Measurements from ENCODE around the gene SAP25. TPM values are rescaled to one million over a fixed set of nuclear protein-coding genes. Genes with fewer than 3 reads are reported as not detected.

Gene SAP25
- total and polyA plus RNA-seq, 2 donors (not counting 1 experiment from before 2014, with no cell fraction given): 51.7 to 71.9 TPM

- Histone ChIP-seq H3K36me3 (replicated peaks in 1 of 2; ENCODE audit: control extremely low read depth in 1 of 2, control insufficient read depth in 1 of 2, extremely low read depth in 1 of 2, insufficient read depth in 2 of 2, low read length in 1 of 2) (peaks cover 0 to 24% of the 10 kb centered on the region in 2 experiments), H3K4me1 (ENCODE audit: control insufficient read depth in 2 of 2, insufficient read depth in 2 of 2, low read length in 2 of 2) (peaks cover 27 to 38% of the 10 kb centered on the region in 2 donors), H3K79me2 (ENCODE audit: control insufficient read depth, insufficient read depth, low read length) (peaks cover 42% of the 10 kb centered on the region), H3K27me3 (replicated peaks in 1 of 4; ENCODE audit: control extremely low read depth in 1 of 4, control insufficient read depth in 3 of 4, insufficient read depth in 4 of 4, low read length in 3 of 4) (peaks cover 0 to 8% (median 3%) of the 10 kb centered on the region in 4 experiments), H3K9ac (ENCODE audit: low read length) (peak within 1 kb of the TSS; percentile 82), H3K4me2 (replicated peaks; ENCODE audit: low read depth, low read length, poor library complexity, severe bottlenecking) (peak within 1 kb of the TSS; percentile 98), H3K4me3 (ENCODE audit: control extremely low read depth in 1 of 5, extremely low read depth in 1 of 5, insufficient read depth in 1 of 5, low read depth in 2 of 5, low read length in 4 of 5) (peak within 1 kb of the TSS; percentile 82 to 93 (median 85)), H2AFZ (ENCODE audit: insufficient read depth, low read depth, low read length, poor library complexity, severe bottlenecking) (peak within 1 kb of the TSS; percentile 96), H3K27ac (ENCODE audit: low read length in 2 of 2) (peak within 1 kb of the TSS; percentile 94 to 97), H4K20me1 (ENCODE audit: control insufficient read depth, insufficient read depth, low read length, poor library complexity, severe bottlenecking) (peaks cover 39% of the 10 kb centered on the region), H3K9me3 (ENCODE audit: control extremely low read depth in 1 of 3, control insufficient read depth in 2 of 3, insufficient read depth in 1 of 3, low read length in 2 of 3) (no peaks in the 10 kb centered on the region)
- H3K9me3 Mint-ChIP-seq (ENCODE audit: insufficient read depth): no peaks in the 10 kb centered on the region
- under 1% methylated on average over 58 of the region's 61 CpGs for WGBS (ENCODE audit: insufficient coverage)
- peak within 1 kb of the TSS; percentile 99 for H3K27ac Mint-ChIP-seq
- H3K4me3 Mint-ChIP-seq: peak within 1 kb of the TSS; percentile 98
- ATAC-seq (ENCODE audit: low read depth) (peak; percentile 13), DNase-seq (no peak)
- CTCF ChIA-PET: interaction anchor here (0.7 to 11.1 kb wide), 24 partner anchors 13 to 453 kb away, joined by 3 to 226 read pairs (median 4); partner anchors contain the start of genes AGFG2, MOSPD3, PCOLCE and POP7
- no peak for TF ChIP-seq EZH2 (IDR thresholded peaks at IDR 0.05; ENCODE audit: borderline replicate concordance, insufficient read depth, low read depth, low read length, poor library complexity, severe bottlenecking)
- TF ChIP-seq, protein P1, sequence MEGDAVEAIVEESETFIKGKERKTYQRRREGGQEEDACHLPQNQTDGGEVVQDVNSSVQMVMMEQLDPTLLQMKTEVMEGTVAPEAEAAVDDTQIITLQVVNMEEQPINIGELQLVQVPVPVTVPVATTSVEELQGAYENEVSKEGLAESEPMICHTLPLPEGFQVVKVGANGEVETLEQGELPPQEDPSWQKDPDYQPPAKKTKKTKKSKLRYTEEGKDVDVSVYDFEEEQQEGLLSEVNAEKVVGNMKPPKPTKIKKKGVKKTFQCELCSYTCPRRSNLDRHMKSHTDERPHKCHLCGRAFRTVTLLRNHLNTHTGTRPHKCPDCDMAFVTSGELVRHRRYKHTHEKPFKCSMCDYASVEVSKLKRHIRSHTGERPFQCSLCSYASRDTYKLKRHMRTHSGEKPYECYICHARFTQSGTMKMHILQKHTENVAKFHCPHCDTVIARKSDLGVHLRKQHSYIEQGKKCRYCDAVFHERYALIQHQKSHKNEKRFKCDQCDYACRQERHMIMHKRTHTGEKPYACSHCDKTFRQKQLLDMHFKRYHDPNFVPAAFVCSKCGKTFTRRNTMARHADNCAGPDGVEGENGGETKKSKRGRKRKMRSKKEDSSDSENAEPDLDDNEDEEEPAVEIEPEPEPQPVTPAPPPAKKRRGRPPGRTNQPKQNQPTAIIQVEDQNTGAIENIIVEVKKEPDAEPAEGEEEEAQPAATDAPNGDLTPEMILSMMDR (IDR thresholded peaks at IDR 0.05): no peak
- peaks cover 7% of the 10 kb centered on the region for H3K27me3 Mint-ChIP-seq
- H3K4me1 Mint-ChIP-seq: peaks cover 46% of the 10 kb centered on the region
- POLR2A ChIA-PET: interaction anchor here (0.5 to 3.1 kb wide), 32 partner anchors 11 to 517 kb away, joined by 3 to 26 read pairs (median 4); partner anchors contain the start of genes AGFG2, GIGYF1, GNB2 and GPC2
- intact Hi-C loops (cut with micrococcal nuclease): loop anchor here (1.0 to 5.0 kb wide), 10 partner anchors 19 to 503 kb away; partner anchors contain the start of genes AGFG2, GNB2, MEPCE and MOSPD3
Observed at GRCh38 chr7:100585511-100586265, 12.0 kb upstream of the SAP25 start, which contains the start of gene LRCH4. Gene LRCH4, minus strand, starts transcription at chr7:100586129. Its CDS starts 29 bp downstream, at chr7:100586100.
